K562 (cell line): ENCODE data around the gene CZIB. TPM values are rescaled to one million over a fixed set of nuclear protein-coding genes. Genes with fewer than 3 reads are reported as not detected.

Experiments used
- CCAR2 ChIP-seq: fragments of 200-400 bp; formaldehyde crosslinking; IDR thresholded peaks from 2 replicates; pipeline ENCODE4 v1.6.1; 2017; ENCODE audit warnings: mild to moderate bottlenecking, low read depth, low read length
- E2F5 ChIP-seq: sonication (generic); formaldehyde crosslinking; IDR thresholded peaks from 2 replicates; pipeline ENCODE4 v1.8.0; 2022; ENCODE audit warnings: mild to moderate bottlenecking, missing genetic modification reagents
- GABPB2 ChIP-seq: fragments of 250-450 bp; sonication (Bioruptor Pico); conservative IDR thresholded peaks from 2 replicates; pipeline ENCODE4 v1.5.1; 2021; ENCODE audit warnings: mild to moderate bottlenecking
- HBP1 ChIP-seq: fragments of 450-650 bp; formaldehyde crosslinking; IDR thresholded peaks from 2 replicates; pipeline ENCODE4 v1.4.0; 2022; ENCODE audit warnings: missing genetic modification characterization
- HDAC3 ChIP-seq: fragments of 450-650 bp; IDR thresholded peaks from 2 replicates; pipeline ENCODE4 v1.6.1; 2018; ENCODE audit warnings: borderline replicate concordance, mild to moderate bottlenecking, moderate library complexity; ENCODE audit not compliant: partially characterized antibody
- HNRNPH1 ChIP-seq: fragments of 200-400 bp; formaldehyde crosslinking; optimal IDR thresholded peaks from 2 replicates; pipeline ENCODE3; 2017; ENCODE audit warnings: low read depth, mild to moderate bottlenecking, low read length, moderate library complexity
- KDM4B ChIP-seq, 2 experiments: fragments of 450-650 bp in 1 of 2; sonication (generic) in 1 of 2; IDR thresholded peaks; 2 replicates each; pipeline ENCODE4 v1.6.1; 2016 to 2017; ENCODE audit warnings: borderline replicate concordance in 2 of 2, antibody characterized with exemption in 1 of 2, low read depth in 1 of 2, mild to moderate bottlenecking in 1 of 2
- MAZ ChIP-seq, 2 experiments: fragments of 450-650 bp in 1 of 2; sonication (generic) in 1 of 2; formaldehyde crosslinking; IDR thresholded peaks in 1 of 2; conservative IDR thresholded peaks in 1 of 2; 2 replicates each; pipeline versions ENCODE4 v1.4.0 to v1.5.0; 2020; ENCODE audit warnings: mild to moderate bottlenecking in 1 of 2, missing genetic modification reagents in 1 of 2
- RBM14 ChIP-seq: fragments of 200-400 bp; formaldehyde crosslinking; IDR thresholded peaks from 2 replicates; pipeline ENCODE4 v1.6.1; 2018; ENCODE audit warnings: low read depth, mild to moderate bottlenecking, low read length, moderate library complexity, borderline replicate concordance; ENCODE audit not compliant: insufficient read depth
- SIN3B ChIP-seq: fragments of 450-650 bp; IDR thresholded peaks from 2 replicates; pipeline ENCODE4 v1.6.1; 2017; ENCODE audit warnings: low read depth, mild to moderate bottlenecking, moderate library complexity
- SRSF7 ChIP-seq: fragments of 200-400 bp; formaldehyde crosslinking; optimal IDR thresholded peaks from 2 replicates; pipeline ENCODE3; 2017; ENCODE audit warnings: mild to moderate bottlenecking, low read depth, low read length
- ZNF23 ChIP-seq: fragments of 250-450 bp; sonication (Bioruptor Pico); IDR thresholded peaks from 2 replicates; pipeline ENCODE4 v1.4.0; 2020; ENCODE audit warnings: mild to moderate bottlenecking
- ZNF311 ChIP-seq: fragments of 250-450 bp; sonication (Bioruptor Pico); IDR thresholded peaks from 2 replicates; pipeline ENCODE4 v1.4.0; 2020; ENCODE audit warnings: mild to moderate bottlenecking, moderate library complexity
- ZNF324 ChIP-seq: fragments of 250-450 bp; sonication (Bioruptor Pico); IDR thresholded peaks from 2 replicates; pipeline ENCODE4 v1.4.0; 2020; ENCODE audit warnings: mild to moderate bottlenecking
- ZNF347 ChIP-seq: fragments of 450-650 bp; formaldehyde crosslinking; IDR thresholded peaks from 2 replicates; pipeline ENCODE4 v1.4.0; 2020; ENCODE audit warnings: low read depth, mild to moderate bottlenecking, moderate library complexity
- ZNF511 ChIP-seq: sonication (generic); formaldehyde crosslinking; IDR thresholded peaks from 2 replicates; pipeline ENCODE4 v1.8.0; 2022; ENCODE audit warnings: mild to moderate bottlenecking, missing genetic modification reagents
- ZNF512 ChIP-seq: IDR thresholded peaks from 2 replicates; pipeline ENCODE4 v1.6.1; 2016; ENCODE audit warnings: missing genetic modification characterization, missing compliant biosample characterization
- ZNF644 ChIP-seq: fragments of 200-800 bp; sonication (Bioruptor generic); IDR thresholded peaks from 2 replicates; pipeline ENCODE4 v1.6.1; 2016; ENCODE audit warnings: low read depth, missing genetic modification characterization, missing compliant biosample characterization
- ZNF695 ChIP-seq: fragments of 450-650 bp; formaldehyde crosslinking; IDR thresholded peaks from 2 replicates; pipeline ENCODE4 v1.4.0; 2020; ENCODE audit warnings: mild to moderate bottlenecking, moderate library complexity
- polyA plus RNA-seq, 8 experiments: library from polyadenylated mRNA; depleted of rRNA in 4 of 8; stranded (reverse) in 5 of 8; unstranded in 3 of 8; fragments of >200 nt; fragmentation: Nextera tagmentation in 2 of 8; fragmentation: Illumina TruSeq in 1 of 8; extraction: Ambion mirVana in 2 of 8; extraction: Trizol in 1 of 8; gene quantifications; 2 replicates each; pipeline versions ENCODE4 v1.2.1 to v1.2.3, GENCODE V29; 2011 to 2014; ENCODE audit warnings: inconsistent platforms in 1 of 8, missing spikeins in 1 of 8
- total RNA-seq, 7 experiments: library from RNA; depleted of rRNA in 6 of 7; stranded (reverse); fragments of >200 nt in 6 of 7; fragmentation: Illumina TruSeq in 2 of 7; extraction: Trizol in 2 of 7; gene quantifications; 2 replicates each; pipeline versions ENCODE4 v1.2.1 to v1.2.3, GENCODE V29; 2011 to 2021; ENCODE audit warnings: low replicate concordance in 1 of 7

The CZIB gene
- total and polyA plus RNA-seq, 9 of the 15 experiments (the other 6 are each of a cell fraction or from before 2014, with no cell fraction given): 52.6 to 111 (median 80.0) TPM

- TF ChIP-seq HBP1 (CRISPR knock-in tag) (no peak), ZNF695 (CRISPR knock-in tag) (no peak), SIN3B (peak; percentile 64; the same call in 1 of the 2 replicates), ZNF644 (no peak), SRSF7 (no peak), CCAR2 (no peak), ZNF512 (tag) (no peak), ZNF511 (peak; percentile 37; the same call in 1 of the 2 replicates), ZNF311 (no peak), HDAC3 (no peak), KDM4B (IDR thresholded peaks at IDR 0.05; ENCODE audit: borderline replicate concordance in 2 of 2, low read depth in 1 of 2) (peak in 1 of 2 experiments; percentile 61; a peak in 2 of 4 replicates), ZNF324 (no peak), E2F5 (no peak), RBM14 (0 out of 2 replicates have a peak, but pooled peaks have one; percentile 77), GABPB2 (CRISPR knock-in tag) (no peak), MAZ (CRISPR knock-in tag; conservative IDR thresholded peaks at IDR 0.05 in 1 of 2, IDR thresholded peaks at IDR 0.05 in 1 of 2) (peak; percentile 81 to 95), ZNF347 (no peak), HNRNPH1 (no peak), ZNF23 (CRISPR knock-in tag) (no peak)
Measured at GRCh38 chr1:53196485-53197290, 23.7 kb downstream of the CZIB start, which contains the start of gene CPT2 (continued).
